Measurements from ENCODE around the gene LRRN2. TPM values are rescaled to one million over a fixed set of nuclear protein-coding genes. Genes with fewer than 3 reads are reported as not detected.
A peak's percentile ranks its signal among the peaks of the same experiment; 100 is the strongest.

The LRRN2 gene
- total RNA-seq, 1 donor from 2014 or later, result 1.5 TPM

DNA sequence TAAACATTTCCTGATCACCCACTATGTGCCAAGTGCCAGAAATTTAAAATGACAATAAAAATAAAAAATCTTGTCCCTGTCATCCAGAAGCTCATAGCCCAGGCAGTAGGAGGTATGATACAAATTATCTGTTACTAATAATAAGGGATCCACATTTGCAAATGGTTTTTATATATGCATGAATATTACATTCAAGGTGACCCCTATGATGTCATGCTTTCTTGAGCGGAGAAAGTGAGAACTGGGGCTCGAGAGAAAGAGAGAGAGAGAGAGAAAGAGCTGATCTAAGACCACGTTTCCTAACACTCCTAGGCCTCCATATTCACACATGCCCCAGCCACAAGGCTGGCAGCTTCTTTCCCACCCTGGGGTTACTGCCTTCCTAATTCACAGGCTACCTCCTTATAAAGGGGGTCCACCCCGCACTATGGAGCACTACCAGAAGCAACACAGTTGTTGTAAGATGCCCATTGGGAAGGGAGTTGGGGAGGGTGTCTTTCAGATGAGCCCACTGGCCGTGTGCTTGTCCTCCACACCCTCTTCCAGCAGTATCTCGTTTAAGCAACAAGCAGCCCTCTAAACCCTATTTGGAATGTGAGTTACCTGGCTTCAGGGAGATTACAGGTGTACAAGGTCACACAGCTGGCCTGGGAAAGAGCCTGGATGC is 28.8 kb upstream of the LRRN2 start:
- intact Hi-C loops (cut with DNase I), result no loop called here
- DNase-seq (ENCODE audit: missing footprints) (no peak), ATAC-seq (no peak)

DNA sequence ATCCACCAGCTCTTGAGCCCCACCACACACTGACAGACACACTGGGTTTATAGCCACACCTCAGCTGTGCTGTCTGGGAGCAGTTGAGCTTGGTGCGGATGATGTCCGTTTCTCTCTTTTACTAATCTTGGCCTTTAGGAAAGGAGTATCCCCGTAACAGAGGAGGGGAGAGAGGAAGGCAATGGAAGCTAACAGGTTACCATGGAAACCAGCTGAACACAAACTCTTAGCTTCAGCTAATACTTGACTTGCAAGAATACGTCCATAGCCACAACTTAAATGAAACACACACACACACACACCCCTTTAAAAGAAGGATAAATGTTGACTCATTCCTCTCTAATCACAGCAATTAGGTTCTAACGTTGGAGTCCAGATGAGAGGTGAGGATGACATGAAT is 28.0 kb upstream of the LRRN2 start:
- no peak for ATAC-seq
- intact Hi-C loops (cut with DNase I), result no loop called here
- no peak for DNase-seq (ENCODE audit: missing footprints)

DNA sequence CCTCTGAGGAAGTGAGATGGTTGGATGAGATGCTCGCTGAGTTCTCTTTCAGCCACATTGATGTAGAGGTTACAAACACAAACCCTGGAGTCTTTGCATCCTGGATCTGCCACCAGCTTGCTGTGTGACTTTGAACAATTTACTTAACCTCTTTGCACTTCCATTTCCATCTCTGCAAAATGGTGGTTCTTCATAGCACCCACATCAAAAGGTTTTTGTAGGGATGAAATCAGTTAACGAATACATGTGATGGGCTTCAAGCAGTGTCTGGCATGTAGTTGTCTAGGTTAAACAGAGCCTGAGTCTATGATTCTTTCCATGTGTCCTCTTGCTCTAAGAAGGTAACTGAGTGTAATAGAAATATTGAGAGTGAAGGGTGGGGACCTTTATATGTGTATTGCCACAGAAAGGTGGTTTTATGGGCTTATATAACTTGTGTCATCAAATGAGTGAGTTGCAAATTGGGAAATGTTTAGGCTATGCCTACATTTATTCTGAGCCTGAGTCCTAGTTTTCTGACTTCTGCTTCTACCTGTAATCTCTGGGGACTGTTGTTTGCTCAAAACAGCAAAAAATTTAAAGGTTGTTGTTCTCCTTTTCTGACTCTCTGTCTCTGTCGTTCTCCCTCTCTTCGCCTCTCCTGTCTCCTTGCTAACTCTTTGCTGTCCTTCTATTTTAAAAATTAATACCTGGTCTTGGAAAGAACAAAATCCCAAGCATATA is 27.3 kb upstream of the LRRN2 start:
- ATAC-seq (no peak), DNase-seq (ENCODE audit: missing footprints) (no peak)
- intact Hi-C loops (cut with DNase I), result no loop called here

DNA sequence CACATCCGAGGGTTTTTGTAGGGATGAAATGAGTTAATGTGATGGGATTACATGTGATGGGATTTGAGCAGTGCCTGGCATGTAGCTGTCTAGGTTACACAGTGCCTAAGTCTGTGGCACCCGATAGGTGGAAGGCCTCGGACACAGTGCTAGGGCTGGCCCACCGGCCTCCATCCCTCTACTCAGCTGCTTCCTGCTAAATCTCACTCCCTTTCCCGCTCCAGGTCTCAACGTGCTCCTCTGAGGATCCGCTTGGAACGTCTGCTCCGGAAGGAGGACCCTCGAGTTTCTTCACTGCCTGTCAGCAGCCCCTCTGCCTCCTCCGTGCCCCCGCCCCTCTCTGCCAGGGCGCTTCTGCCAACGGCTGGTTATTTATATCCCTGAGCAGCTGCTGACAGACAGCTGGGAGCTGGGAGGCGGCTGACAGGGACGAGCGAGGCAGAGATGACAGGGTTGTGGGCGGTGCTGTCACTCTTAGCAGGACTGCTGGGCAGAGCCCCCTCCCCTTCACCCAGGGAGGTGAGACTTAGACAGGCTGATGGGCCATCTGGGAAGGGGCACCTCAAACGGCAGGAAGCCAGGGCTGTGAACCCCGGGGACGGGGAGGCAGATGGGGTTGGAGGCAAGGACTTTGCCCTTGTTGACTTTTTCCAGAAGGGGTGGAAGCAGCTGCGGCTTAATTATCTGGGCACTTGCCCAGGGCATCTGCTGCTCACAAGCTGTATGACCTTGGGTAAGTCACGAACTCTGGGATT is 26.6 kb upstream of the LRRN2 start:
- intact Hi-C loops (cut with DNase I), result no loop called here
- DNase-seq (ENCODE audit: missing footprints) (peak; percentile 71), ATAC-seq (peak; percentile 79)

DNA sequence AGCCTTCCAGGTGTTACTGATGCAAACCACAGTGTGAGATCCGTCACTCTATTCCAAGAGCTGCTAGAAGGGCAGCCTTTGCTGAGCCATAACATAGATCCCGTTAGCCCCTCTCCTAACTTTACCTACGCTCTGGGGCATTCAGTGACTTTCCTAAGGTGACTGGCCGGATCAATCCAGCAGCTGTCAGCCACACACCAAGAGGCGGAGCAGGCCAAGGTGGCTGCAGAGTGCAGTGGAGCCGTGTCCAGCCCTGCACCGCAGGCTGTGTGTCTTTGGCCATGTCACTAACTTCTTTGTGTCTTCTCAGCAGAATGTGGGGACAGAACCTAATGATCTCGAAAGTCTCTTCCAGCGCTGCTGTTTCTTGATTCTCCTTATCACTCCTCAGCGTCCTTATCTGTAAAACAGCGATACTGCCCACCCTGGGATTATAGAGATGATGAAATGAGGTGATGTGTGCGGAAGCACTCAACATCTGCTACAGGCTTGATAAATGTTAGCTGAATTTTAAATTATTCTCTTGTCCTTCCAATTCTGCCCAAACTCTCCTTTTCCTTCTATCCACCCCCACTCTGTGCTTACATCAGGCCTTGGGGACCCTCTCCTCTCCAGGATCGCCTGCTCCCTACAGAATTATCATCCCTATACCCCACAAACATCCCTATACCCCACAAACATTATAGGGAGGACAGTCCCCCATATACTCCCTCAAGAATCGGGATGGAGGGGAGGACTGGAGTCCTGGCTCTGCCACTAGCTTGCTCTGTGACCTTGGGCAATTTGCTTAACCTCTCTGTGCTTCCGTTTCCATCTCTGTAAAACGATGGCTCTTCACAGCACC is 25.8 kb upstream of the LRRN2 start:
- intact Hi-C loops (cut with DNase I), result no loop called here
- DNase-seq (ENCODE audit: missing footprints) (no peak), ATAC-seq (no peak)

DNA sequence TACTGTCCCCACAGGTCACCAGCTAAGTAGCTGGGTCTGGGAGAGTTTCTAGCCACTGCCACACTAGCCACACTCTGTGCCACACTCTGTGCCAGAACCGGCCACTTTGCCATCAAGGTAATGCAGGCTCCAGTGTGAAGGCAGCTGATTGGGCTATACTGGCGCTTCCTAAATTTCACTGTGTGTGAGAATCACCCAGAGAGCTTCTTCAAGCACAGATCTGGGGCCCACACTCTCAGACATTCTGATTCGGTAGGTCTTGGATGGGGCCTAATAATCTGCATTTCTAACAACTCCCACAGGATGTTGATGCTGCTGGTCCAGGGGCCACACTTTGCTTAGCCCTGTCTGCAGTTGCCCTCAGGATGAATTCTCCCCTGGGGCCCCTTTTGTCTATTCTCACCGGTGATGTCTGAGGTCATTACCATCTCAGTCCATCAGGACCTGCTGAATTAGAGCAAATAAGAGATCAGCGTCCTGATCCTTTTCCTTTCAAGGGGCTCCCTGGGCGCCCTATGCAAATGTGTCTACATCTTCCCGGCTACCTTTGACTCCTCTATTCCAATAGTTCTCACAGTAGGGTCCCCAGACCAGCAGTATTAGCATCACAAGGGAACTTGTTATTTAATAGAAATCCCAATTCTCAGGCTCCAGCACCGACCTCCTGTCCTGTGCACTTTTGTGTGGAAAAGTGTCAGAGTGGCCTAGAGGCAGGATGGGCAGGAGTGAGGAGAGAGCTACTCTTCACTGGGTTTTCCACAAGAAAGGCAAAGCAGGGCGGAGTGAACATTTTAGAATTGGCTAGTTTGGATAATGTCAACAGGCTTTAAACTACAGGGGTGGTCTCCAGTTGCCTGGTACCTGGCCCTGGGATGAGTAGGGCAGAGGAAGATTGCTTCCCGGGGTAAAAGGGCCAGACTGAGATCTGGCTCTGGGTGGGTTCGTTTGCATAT is 24.7 kb upstream of the LRRN2 start:
- ATAC-seq (no peak), DNase-seq (ENCODE audit: missing footprints) (no peak)
- intact Hi-C loops (cut with DNase I), result no loop called here

DNA sequence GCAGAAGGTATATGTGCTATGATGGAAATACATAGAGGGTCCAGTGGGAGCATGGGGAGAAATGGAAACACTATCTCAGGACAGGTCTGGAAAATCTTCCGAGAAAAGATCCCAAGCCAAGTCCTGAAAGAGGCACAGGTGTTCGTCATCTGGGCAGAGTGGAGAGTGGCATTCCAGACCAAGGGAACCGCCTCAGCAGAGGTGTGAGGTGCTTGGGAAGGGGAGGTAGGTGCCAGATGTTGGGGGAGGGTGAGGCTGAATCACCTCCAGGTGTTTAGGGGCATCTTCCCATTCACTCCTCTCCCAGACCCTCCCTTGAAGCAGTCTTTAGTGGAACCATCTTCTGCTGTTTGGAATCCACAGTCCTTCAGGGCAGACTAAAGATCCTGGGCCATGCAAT is 23.5 kb upstream of the LRRN2 start:
- DNase-seq (ENCODE audit: missing footprints) (no peak), ATAC-seq (no peak)
- intact Hi-C loops (cut with DNase I), result no loop called here

DNA sequence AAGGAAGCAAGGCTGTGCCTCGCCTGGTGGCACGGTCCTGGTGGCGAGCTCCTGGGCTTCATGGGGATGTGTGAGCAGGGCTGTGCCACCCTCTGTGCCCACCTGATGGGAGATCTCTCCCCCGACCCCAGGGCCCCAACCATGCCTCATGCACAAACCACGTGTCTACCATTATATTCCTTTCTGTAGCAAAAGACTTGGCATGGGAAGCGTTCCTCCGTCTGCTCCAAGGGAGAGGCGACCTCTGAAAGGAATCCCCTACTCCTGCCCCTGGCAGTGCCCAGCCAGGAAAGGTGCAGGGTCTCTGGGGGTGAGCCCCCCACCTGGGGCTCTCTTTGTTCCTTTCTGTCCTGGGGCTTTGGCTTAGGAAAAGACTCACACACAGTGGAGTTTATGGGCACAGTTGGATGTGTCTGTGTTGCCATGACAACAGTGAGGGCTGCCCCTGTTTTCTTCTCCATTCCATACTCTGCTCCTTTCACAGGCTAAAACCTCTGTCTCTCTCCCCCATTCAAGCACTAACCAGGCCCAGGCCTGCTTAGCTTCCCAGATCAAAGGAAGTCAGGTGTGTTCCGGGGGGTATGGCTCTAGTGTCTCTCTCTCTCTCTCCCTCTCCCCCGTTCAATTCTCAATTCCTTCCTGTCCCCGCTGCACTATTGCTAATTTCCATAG is 21.4 kb upstream of the LRRN2 start:
- DNase-seq (ENCODE audit: missing footprints), result no peak
- no peak for ATAC-seq
- intact Hi-C loops (cut with DNase I), result no loop called here

DNA sequence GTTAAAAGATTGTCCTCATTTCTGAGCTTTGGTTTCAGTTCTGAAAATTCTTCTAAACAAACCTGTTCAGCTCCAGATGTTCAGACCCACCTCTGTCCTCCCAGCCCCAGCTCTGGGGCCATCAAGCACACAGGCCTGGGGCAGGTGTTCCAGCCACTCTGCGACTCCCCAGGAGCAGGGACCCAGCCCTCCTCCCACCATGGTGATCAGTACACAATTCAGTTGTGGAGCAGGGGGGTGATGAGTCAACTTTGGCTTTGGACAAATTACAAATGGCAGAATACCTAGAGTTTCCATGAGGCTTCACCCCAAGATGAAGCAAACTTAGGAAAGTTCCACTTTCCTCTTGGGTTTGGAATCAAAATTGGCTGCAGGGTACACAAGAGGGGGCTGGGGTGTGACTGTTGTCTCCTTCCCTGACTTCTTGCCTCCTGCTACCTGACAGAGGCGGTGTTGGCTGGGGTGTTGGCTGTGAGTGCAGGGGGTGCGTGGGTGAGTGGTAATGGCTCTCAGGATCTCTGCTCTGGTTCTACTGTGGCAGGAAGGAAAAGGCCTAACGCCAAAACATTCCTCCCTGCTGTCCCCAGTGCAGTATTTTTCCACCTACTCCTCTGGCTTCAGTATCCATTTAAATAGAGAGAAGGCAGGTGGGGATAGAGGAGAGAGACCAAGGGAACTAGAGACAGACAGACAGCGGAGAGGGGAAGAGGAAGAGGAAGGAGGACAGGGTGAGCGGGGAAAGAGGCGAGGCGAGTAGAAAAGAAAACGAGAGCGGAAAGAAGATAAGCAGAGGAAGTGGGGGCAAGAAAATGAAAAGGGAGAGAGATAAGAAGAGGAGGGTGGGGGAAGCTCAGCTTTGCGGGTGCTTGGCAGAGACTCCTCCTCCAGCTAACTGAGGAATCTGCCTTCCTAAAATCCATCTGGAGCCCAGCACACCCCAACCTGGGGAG is 20.6 kb upstream of the LRRN2 start:
- intact Hi-C loops (cut with DNase I), result no loop called here
- ATAC-seq (no peak), DNase-seq (ENCODE audit: missing footprints) (no peak)

DNA sequence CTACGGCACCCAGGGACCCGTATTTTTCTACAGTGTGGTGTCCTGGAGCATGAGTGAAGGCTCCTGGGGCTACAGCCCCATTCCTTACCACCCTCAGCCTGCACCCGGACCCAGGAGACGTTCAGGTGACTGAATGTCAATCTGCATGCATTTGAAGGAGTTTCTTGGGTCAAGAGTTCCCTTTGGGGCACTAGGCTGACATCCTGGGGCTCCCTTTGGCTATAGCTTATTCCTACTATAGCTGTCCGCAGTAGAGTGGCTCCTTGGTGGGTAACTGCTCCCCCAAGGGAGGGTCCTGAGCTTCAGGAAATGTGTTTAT is 19.9 kb upstream of the LRRN2 start:
- intact Hi-C loops (cut with DNase I), result no loop called here
- ATAC-seq, result no peak
- no peak for DNase-seq (ENCODE audit: missing footprints)

DNA sequence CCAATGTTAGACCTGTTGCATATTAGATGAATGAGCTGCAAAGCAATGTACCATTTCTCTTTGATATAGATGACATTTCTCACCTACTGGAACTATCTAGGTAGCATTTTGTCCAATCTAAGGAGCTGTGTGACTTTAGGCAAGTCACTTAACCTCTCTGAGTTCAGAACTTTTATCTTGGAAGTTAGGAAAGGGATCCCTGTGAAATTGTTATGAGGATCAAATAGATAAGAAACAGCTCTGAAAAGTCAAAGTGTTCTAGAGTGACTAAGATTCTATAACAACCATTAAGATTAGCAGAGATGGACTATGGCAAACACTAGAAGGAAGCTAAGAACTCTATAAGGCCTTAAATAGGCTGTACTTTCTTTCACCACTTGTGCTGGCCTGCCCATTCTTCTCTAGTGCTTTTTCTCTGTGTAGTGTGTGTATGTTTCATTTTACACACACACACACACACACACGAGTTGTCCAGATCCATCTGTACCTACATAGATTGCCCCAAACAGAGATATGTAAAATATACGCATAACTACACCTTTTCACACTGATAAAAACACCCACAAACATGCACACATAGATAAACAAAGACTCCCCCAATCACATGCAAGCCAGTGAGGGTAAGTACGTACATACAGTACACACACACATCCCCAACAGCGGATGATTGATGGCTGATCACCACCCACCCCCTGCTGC is 19.4 kb upstream of the LRRN2 start:
- DNase-seq (ENCODE audit: missing footprints) (no peak), ATAC-seq (no peak)
- intact Hi-C loops (cut with DNase I), result no loop called here

DNA sequence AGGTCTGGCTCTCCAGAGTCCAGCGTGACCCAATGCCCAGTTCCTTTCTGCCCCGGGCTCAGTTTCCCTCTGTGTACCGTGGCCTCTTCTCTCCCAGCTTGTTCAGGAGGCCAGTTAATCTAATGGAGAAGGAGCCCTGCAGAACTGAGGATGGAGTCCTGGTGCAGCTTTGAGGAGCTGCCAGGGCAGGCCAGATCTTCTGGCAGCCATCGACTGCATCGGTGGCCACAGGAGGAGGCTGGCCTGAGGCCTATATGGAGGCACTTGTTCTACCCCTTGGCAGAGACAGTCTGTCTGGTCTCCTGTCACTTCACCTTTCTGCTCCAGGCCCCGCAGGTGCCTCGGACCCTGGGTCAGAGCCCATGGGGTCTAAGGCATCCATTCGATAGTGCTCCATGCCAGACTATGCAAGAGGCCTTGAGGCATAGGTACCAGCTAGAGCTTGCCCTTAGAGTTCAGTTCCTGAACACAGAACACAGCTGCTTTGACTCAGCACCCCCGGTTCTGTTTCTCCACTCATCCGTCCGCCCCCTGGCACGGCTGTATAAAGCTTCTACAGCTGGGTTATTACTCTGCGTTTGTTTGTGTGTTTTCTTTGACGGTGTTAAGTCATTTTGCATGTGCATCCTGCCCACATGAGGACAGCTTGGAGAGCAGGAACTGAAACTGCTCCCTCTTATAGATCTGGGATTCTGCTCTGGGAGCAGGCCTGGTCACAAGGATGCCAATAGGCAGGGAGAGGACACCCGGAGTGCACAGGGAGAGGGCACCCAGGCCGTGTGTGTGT is 18.5 kb upstream of the LRRN2 start:
- DNase-seq (ENCODE audit: missing footprints), result no peak
- intact Hi-C loops (cut with DNase I), result no loop called here
- no peak for ATAC-seq

DNA sequence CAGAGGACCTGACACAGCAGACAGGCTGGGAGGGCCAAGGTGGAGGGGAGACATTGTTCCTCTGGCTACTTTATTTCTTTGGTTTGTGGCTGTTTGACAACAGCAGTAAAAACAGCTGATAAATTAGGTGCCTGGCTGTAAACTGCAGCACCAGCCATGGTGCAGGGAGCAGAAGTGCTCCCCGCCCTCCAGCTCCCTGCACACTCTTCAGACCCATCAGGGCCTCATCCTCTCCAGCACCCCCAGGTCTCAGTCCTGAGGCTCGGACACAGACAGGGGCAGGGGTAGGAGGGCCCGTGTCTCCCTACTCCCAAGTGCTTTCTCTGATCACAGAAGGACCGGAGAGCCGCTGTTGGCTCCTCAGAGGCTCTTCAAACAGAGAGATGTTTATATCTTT is 17.7 kb upstream of the LRRN2 start:
- ATAC-seq (no peak), DNase-seq (ENCODE audit: missing footprints) (no peak)
- intact Hi-C loops (cut with DNase I), result no loop called here

DNA sequence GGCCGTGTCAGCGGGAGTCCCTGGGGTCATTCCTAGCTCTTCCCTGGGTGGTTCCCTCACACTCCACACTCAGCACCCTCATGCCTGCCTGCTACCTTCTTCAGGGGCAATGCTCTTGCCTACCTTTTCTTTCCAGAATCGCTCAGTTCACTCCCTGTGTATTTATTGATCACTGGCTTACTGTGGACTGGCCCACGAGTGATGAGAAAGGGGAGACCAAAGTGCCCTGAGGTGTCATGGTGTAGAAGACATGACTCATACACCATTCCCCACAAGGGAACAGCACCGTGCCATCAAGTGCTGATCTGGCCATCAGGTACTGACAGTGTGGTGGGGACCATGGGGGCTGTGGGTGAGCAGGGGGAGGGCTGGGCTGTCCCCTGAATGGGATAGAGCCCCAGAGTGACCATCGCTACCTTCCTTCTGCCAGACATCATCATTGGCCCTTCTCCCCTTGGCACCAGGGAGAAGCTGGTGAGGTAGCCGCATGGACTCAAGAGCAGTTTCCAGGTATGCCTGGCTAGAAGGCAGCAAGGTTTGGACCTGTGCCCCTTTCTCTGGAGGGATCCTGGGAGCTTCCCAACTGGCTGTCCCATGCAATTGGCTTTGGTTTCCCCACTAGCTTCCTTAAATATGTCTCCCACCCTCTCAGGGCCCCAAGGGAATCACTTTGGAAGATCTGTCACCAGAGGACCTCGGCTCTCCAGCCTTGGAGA is 17.2 kb upstream of the LRRN2 start:
- DNase-seq (ENCODE audit: missing footprints) (no peak), ATAC-seq (no peak)
- intact Hi-C loops (cut with DNase I), result no loop called here

DNA sequence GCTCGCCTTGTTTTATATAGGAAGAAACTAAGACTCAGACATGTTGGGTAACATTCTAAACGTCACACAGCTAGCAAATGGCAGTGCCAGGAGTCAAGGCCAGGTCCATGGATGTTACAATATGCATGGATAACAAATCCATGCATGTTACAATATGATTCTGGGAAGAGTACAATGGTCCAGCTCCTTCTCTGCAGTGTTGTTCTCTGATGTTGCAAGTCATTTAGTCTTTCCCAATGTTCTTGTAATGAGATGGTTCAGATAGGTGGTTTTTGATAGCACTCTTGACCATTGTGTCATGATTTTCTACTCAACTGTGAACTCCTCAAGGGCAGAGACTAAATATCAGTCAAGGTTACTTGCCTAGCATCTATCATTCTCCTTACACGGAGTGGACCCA is 15.7 kb upstream of the LRRN2 start:
- intact Hi-C loops (cut with DNase I), result no loop called here
- DNase-seq (ENCODE audit: missing footprints), result no peak
- no peak for ATAC-seq

All from Right ventricle myocardium inferior (tissue), 1 donor.